Occipital lobe (tissue), 1 donor: ENCODE results near the gene SPRTN. TPM values are rescaled to one million over a fixed set of nuclear protein-coding genes. Genes with fewer than 3 reads are reported as not detected.

Experiments used
- total RNA-seq: library from RNA; depleted of rRNA; stranded (reverse); fragments of >200 nt; gene quantifications from one replicate; pipeline ENCODE4 v1.2.3, GENCODE V29; 2014

Gene SPRTN
- total RNA-seq, 1 donor from 2014 or later, result 15.9 TPM

Other genes with a start within 250 kb of the SPRTN start
- gene TRIM67, start 176.2 kb upstream of the SPRTN start, total RNA-seq, result 44.9 TPM
- 57.1 TPM for gene GNPAT, start 97.1 kb upstream of the SPRTN start, total RNA-seq
- gene EXOC8, start 441 bp upstream of the SPRTN start, total RNA-seq, result 46.2 TPM
- 83.1 TPM for gene EGLN1, start 84.0 kb downstream of the SPRTN start, total RNA-seq
- gene TSNAX, start 190.4 kb downstream of the SPRTN start, total RNA-seq, result 63.8 TPM